ENCODE results near the gene ITPA. TPM values are rescaled to one million over a fixed set of nuclear protein-coding genes. Genes with fewer than 3 reads are reported as not detected.

Gene ITPA
- total and polyA plus RNA-seq, 2 experiments from 2014 or later: 57.5 to 81.7 TPM

- no peak overlapping the region for H2AFZ ChIP-seq
- peaks cover 9% of the 10 kb centered on the region; the same call in 1 of the 2 replicates for H4K20me1 ChIP-seq (replicated peaks; ENCODE audit: insufficient read depth)
- no peak overlapping the region for H3K4me3 Mint-ChIP-seq
- TF ChIP-seq ZNF114 (CRISPR knock-in tag; IDR thresholded peaks at IDR 0.05) (no peak), ETS1 (IDR thresholded peaks at IDR 0.05) (no peak), REST (IDR thresholded peaks at IDR 0.05; ENCODE audit: unreplicated experiment) (no peak), STAT1 (IDR thresholded peaks at IDR 0.05; ENCODE audit: unreplicated experiment) (no peak), EZH2phosphoT487 (IDR thresholded peaks at IDR 0.05; ENCODE audit: unreplicated experiment) (no peak), ZNF331 (CRISPR knock-in tag; IDR thresholded peaks at IDR 0.05; ENCODE audit: low read depth) (no peak), EZH2 (IDR thresholded peaks at IDR 0.05; ENCODE audit: low read depth, unreplicated experiment) (no peak), NANOG (IDR thresholded peaks at IDR 0.05; ENCODE audit: borderline replicate concordance) (no peak), POLR2AphosphoS5 (IDR thresholded peaks at IDR 0.05; ENCODE audit: low read depth) (no peak), JUNB (IDR thresholded peaks at IDR 0.05; ENCODE audit: unreplicated experiment) (no peak), CREB1 (CRISPR knock-in tag; IDR thresholded peaks at IDR 0.05; ENCODE audit: low read depth) (no peak), ZNF462 (CRISPR knock-in tag; IDR thresholded peaks at IDR 0.05) (no peak)
- TF ChIP-seq, protein P1, sequence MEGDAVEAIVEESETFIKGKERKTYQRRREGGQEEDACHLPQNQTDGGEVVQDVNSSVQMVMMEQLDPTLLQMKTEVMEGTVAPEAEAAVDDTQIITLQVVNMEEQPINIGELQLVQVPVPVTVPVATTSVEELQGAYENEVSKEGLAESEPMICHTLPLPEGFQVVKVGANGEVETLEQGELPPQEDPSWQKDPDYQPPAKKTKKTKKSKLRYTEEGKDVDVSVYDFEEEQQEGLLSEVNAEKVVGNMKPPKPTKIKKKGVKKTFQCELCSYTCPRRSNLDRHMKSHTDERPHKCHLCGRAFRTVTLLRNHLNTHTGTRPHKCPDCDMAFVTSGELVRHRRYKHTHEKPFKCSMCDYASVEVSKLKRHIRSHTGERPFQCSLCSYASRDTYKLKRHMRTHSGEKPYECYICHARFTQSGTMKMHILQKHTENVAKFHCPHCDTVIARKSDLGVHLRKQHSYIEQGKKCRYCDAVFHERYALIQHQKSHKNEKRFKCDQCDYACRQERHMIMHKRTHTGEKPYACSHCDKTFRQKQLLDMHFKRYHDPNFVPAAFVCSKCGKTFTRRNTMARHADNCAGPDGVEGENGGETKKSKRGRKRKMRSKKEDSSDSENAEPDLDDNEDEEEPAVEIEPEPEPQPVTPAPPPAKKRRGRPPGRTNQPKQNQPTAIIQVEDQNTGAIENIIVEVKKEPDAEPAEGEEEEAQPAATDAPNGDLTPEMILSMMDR (conservative IDR thresholded peaks at IDR 0.05; ENCODE audit: low read depth in 2 of 2): no peak
- H3K4me1 Mint-ChIP-seq: peaks cover 5% of the 10 kb centered on the region; the same call in 1 of the 3 replicates
- H3K9me3 Mint-ChIP-seq: no peaks in the 10 kb centered on the region
- no peaks in the 10 kb centered on the region for H3K79me2 ChIP-seq (replicated peaks; ENCODE audit: insufficient read depth)
- H3K4me1 ChIP-seq (ENCODE audit: insufficient read depth): no peaks in the 10 kb centered on the region; the same call in 1 of the 2 replicates
- peaks cover 11% of the 10 kb centered on the region; the same call in 1 of the 2 replicates for H3K36me3 ChIP-seq (ENCODE audit: insufficient read depth)
- no peaks in the 10 kb centered on the region for H3K9me2 ChIP-seq (ENCODE audit: insufficient read depth)
- no peak for DNase-seq (ENCODE audit: low spot score)
- H3K27ac ChIP-seq (ENCODE audit: low read depth): no peak overlapping the region
- no peak overlapping the region for H3K4me3 ChIP-seq
- no peaks in the 10 kb centered on the region for H3K27me3 ChIP-seq (ENCODE audit: insufficient read depth)
- H3K27ac Mint-ChIP-seq: no peak overlapping the region
- H3F3A ChIP-seq (replicated peaks; ENCODE audit: low read depth): peaks cover 9% of the 10 kb centered on the region; the same call in 1 of the 2 replicates
- ATAC-seq: no peak
- peaks cover 28% of the 10 kb centered on the region; the same call in 2 of the 3 replicates for H3K36me3 Mint-ChIP-seq (ENCODE audit: low read depth)
- H3K4me2 ChIP-seq: no peak overlapping the region
- H3K27me3 Mint-ChIP-seq (ENCODE audit: insufficient read depth, low read depth, poor library complexity): peaks cover 5% of the 10 kb centered on the region
These were observed 12.3 kb downstream of the ITPA start for GRCh38 chr20:3221398-3222226.

Measured in GM23338 (cell line).